HEK293 (cell line): ENCODE data around the gene TMX3.

Experiments
- CTCF ChIA-PET: fragments of 350-600 bp; formaldehyde crosslinking; extraction: SDS; loops from one replicate; lab custom pipeline; 2021; ENCODE audit warnings: antibody characterized with exemption; lab: Yijun Ruan, JAX
- POLR2A ChIA-PET: fragments of 300-600 bp; formaldehyde crosslinking; extraction: SDS; loops from one replicate; lab custom pipeline; 2020; ENCODE audit warnings: antibody characterized with exemption, inconsistent platforms; lab: Yijun Ruan, JAX
- H3K27ac ChIP-seq: fragments of 200-500 bp; sonication (Bioruptor generic); 2 replicates; pipeline ENCODE4 v1.5.1; 2014; ENCODE audit warnings: low read depth, low read length, control low read depth, inconsistent platforms; ENCODE audit errors: extremely low read depth
- H3K36me3 ChIP-seq, 2 experiments: fragments of 200-500 bp in 1 of 2; sonication (Bioruptor generic) in 1 of 2; 1 replicate in 1 of 2; 2 replicates in 1 of 2; pipeline ENCODE4 v1.5.1; 2014 to 2017; ENCODE audit warnings: inconsistent platforms in 2 of 2, low read length in 2 of 2; ENCODE audit not compliant: control insufficient read depth in 2 of 2, insufficient read depth in 1 of 2
- H3K4me1 ChIP-seq: fragments of 200-500 bp; sonication (Bioruptor generic); 2 replicates; pipeline ENCODE4 v1.5.1; 2014; ENCODE audit warnings: mild to moderate bottlenecking, low read length, inconsistent platforms; ENCODE audit not compliant: control insufficient read depth, insufficient read depth
- H3K4me3 ChIP-seq: 2 replicates; pipeline ENCODE4 v1.5.1; 2011; ENCODE audit warnings: low read depth, mild to moderate bottlenecking, control low read depth, low read length, moderate library complexity
- H3K9me3 ChIP-seq: fragments of 200-500 bp; sonication (Bioruptor generic); 2 replicates; pipeline ENCODE4 v1.5.1; 2014; ENCODE audit warnings: low read depth, low read length, inconsistent platforms; ENCODE audit not compliant: control insufficient read depth, insufficient read depth
- BCL11A ChIP-seq: fragments of 450-650 bp; formaldehyde crosslinking; IDR thresholded peaks from 2 replicates; pipeline ENCODE4 v1.5.1; 2016; ENCODE audit warnings: low read depth, missing biosample characterization, missing genetic modification characterization
- GFI1B ChIP-seq: fragments of 450-650 bp; formaldehyde crosslinking; IDR thresholded peaks from 2 replicates; pipeline ENCODE4 v1.5.1; 2016; ENCODE audit warnings: missing biosample characterization, missing genetic modification characterization
- GLIS2 ChIP-seq: fragments of 450-650 bp; formaldehyde crosslinking; IDR thresholded peaks from 2 replicates; pipeline ENCODE4 v1.5.1; 2016; ENCODE audit warnings: missing biosample characterization, missing genetic modification characterization
- PRDM10 ChIP-seq: fragments of 450-650 bp; formaldehyde crosslinking; IDR thresholded peaks from 2 replicates; pipeline ENCODE4 v1.5.1; 2016; ENCODE audit warnings: missing biosample characterization, missing genetic modification characterization
- PRDM4 ChIP-seq: fragments of 450-650 bp; formaldehyde crosslinking; IDR thresholded peaks from 2 replicates; pipeline ENCODE4 v1.5.1; 2017; ENCODE audit warnings: missing biosample characterization, missing genetic modification characterization
- REPIN1 ChIP-seq: fragments of 450-650 bp; formaldehyde crosslinking; IDR thresholded peaks from 2 replicates; pipeline ENCODE4 v1.5.1; 2017; ENCODE audit warnings: missing biosample characterization, missing genetic modification characterization, low read depth
- TCF7L2 ChIP-seq: IDR thresholded peaks from 2 replicates; pipeline ENCODE4 v1.6.1; 2011; ENCODE audit warnings: low read depth, mild to moderate bottlenecking, inconsistent platforms, low read length, moderate library complexity, borderline replicate concordance
- ZBTB17 ChIP-seq: fragments of 450-650 bp; formaldehyde crosslinking; IDR thresholded peaks from 2 replicates; pipeline ENCODE4 v1.5.1; 2016; ENCODE audit warnings: missing biosample characterization, missing genetic modification characterization
- ZBTB44 ChIP-seq: fragments of 450-650 bp; IDR thresholded peaks from 2 replicates; pipeline ENCODE4 v1.5.1; 2018; ENCODE audit warnings: missing biosample characterization, mild to moderate bottlenecking, missing genetic modification characterization
- ZBTB7A ChIP-seq: fragments of 450-650 bp; formaldehyde crosslinking; IDR thresholded peaks from 2 replicates; pipeline ENCODE4 v1.5.1; 2016; ENCODE audit warnings: low read depth, missing biosample characterization, missing genetic modification characterization
- ZFP69B ChIP-seq: fragments of 450-650 bp; formaldehyde crosslinking; IDR thresholded peaks from 2 replicates; pipeline ENCODE4 v1.5.1; 2016; ENCODE audit warnings: missing biosample characterization, missing genetic modification characterization
- ZNF133 ChIP-seq: fragments of 450-650 bp; formaldehyde crosslinking; IDR thresholded peaks from 2 replicates; pipeline ENCODE4 v1.5.1; 2016; ENCODE audit warnings: missing biosample characterization, missing genetic modification characterization
- ZNF146 ChIP-seq: fragments of 450-650 bp; formaldehyde crosslinking; IDR thresholded peaks from 2 replicates; pipeline ENCODE4 v1.5.1; 2016; ENCODE audit warnings: missing biosample characterization, missing genetic modification characterization
- ZNF280D ChIP-seq: fragments of 450-650 bp; formaldehyde crosslinking; IDR thresholded peaks from 2 replicates; pipeline ENCODE4 v1.5.1; 2016; ENCODE audit warnings: missing biosample characterization, missing genetic modification characterization
- ZNF37A ChIP-seq: fragments of 450-650 bp; IDR thresholded peaks from 2 replicates; pipeline ENCODE4 v1.5.1; 2018; ENCODE audit warnings: missing biosample characterization, missing genetic modification characterization
- ZNF398 ChIP-seq: fragments of 450-650 bp; formaldehyde crosslinking; IDR thresholded peaks from 2 replicates; pipeline ENCODE4 v1.5.1; 2017; ENCODE audit warnings: missing biosample characterization, missing genetic modification characterization
- ZNF544 ChIP-seq: fragments of 450-650 bp; formaldehyde crosslinking; IDR thresholded peaks from 2 replicates; pipeline ENCODE4 v1.5.0; 2017; ENCODE audit warnings: missing biosample characterization, missing genetic modification characterization
- ZNF558 ChIP-seq: fragments of 450-650 bp; formaldehyde crosslinking; IDR thresholded peaks from 2 replicates; pipeline ENCODE4 v1.5.1; 2016; ENCODE audit warnings: missing biosample characterization, missing genetic modification characterization
- ZNF580 ChIP-seq: fragments of 450-650 bp; formaldehyde crosslinking; IDR thresholded peaks from 2 replicates; pipeline ENCODE4 v1.5.1; 2016; ENCODE audit warnings: missing biosample characterization, missing genetic modification characterization
- ZNF600 ChIP-seq: fragments of 450-650 bp; formaldehyde crosslinking; IDR thresholded peaks from 2 replicates; pipeline ENCODE4 v1.5.1; 2016; ENCODE audit warnings: missing biosample characterization, missing genetic modification characterization
- ZNF621 ChIP-seq: fragments of 450-650 bp; formaldehyde crosslinking; IDR thresholded peaks from 2 replicates; pipeline ENCODE4 v1.5.1; 2017; ENCODE audit warnings: missing biosample characterization, missing genetic modification characterization
- ZNF670 ChIP-seq: fragments of 450-650 bp; formaldehyde crosslinking; IDR thresholded peaks from 2 replicates; pipeline ENCODE4 v1.5.1; 2016; ENCODE audit warnings: missing biosample characterization, missing genetic modification characterization, low read depth
- ZNF830 ChIP-seq: fragments of 450-650 bp; IDR thresholded peaks from 2 replicates; pipeline ENCODE4 v1.5.0; 2018; ENCODE audit warnings: missing biosample characterization, missing genetic modification characterization, low read depth, mild to moderate bottlenecking, moderate library complexity
- ZSCAN23 ChIP-seq: fragments of 450-650 bp; formaldehyde crosslinking; IDR thresholded peaks from 2 replicates; pipeline ENCODE4 v1.5.1; 2016; ENCODE audit warnings: missing biosample characterization, missing genetic modification characterization

Gene TMX3

GRCh38 chr18:68724021-68724420 is 9.1 kb upstream of the TMX3 start:
- TF ChIP-seq ZBTB7A: no peak
- TF ChIP-seq GFI1B: no peak
- TF ChIP-seq ZNF830 (tag by site-specific recombination): no peak
- TF ChIP-seq PRDM4 (tag by site-specific recombination): no peak
- TF ChIP-seq ZBTB17: no peak
- no peak for TF ChIP-seq ZNF670 (tag by site-specific recombination)
- TF ChIP-seq PRDM10 (tag by site-specific recombination): no peak
- no peak for TF ChIP-seq ZNF280D (tag by site-specific recombination)
- TF ChIP-seq ZNF133 (tag by site-specific recombination): no peak
- TF ChIP-seq ZNF146 (tag by site-specific recombination): no peak
- TF ChIP-seq ZNF600 (tag by site-specific recombination): no peak
- TF ChIP-seq GLIS2: no peak
- H3K4me3 ChIP-seq: no peak overlapping the region
- POLR2A ChIA-PET: no interaction called here
- H3K36me3 ChIP-seq: peaks cover 0 to 4% of the 10 kb centered on the region in 2 experiments; a peak in 1 of 3 replicates
- H3K4me1 ChIP-seq: no peaks in the 10 kb centered on the region
- H3K9me3 ChIP-seq: no peaks in the 10 kb centered on the region
- CTCF ChIA-PET: no interaction called here
- no peak overlapping the region for H3K27ac ChIP-seq

GRCh38 chr18:68723539-68723938 is 8.6 kb upstream of the TMX3 start:
- Histone ChIP-seq H3K4me3 (no peak overlapping the region), H3K4me1 (no peaks in the 10 kb centered on the region), H3K27ac (no peak overlapping the region), H3K36me3 (peaks cover 0 to 4% of the 10 kb centered on the region in 2 experiments; a peak in 1 of 3 replicates), H3K9me3 (no peaks in the 10 kb centered on the region)
- POLR2A ChIA-PET: no interaction called here
- CTCF ChIA-PET: no interaction called here
- TF ChIP-seq ZNF37A (tag by site-specific recombination): no peak
- TF ChIP-seq TCF7L2: no peak
- TF ChIP-seq ZNF558: no peak
- no peak for TF ChIP-seq ZFP69B
- no peak for TF ChIP-seq ZNF600 (tag by site-specific recombination)
- TF ChIP-seq ZNF398 (tag by site-specific recombination): no peak
- no peak for TF ChIP-seq ZNF621 (tag by site-specific recombination)
- TF ChIP-seq ZNF544: no peak
- TF ChIP-seq BCL11A (tag by site-specific recombination): no peak
- no peak for TF ChIP-seq ZNF580 (tag by site-specific recombination)
- no peak for TF ChIP-seq ZBTB44 (tag by site-specific recombination)
- TF ChIP-seq REPIN1: no peak
- TF ChIP-seq ZSCAN23: no peak
